Measurements from ENCODE around the gene SRRM4. TPM values are rescaled to one million over a fixed set of nuclear protein-coding genes. Genes with fewer than 3 reads are reported as not detected.
"Not testable (repeated sequence)": the region's sequence is repeated elsewhere in the genome, so short reads cannot be mapped to it uniquely, and the experiment has no call there.

The SRRM4 gene
- total RNA-seq: under 0.01 TPM in 1 of 2 replicates, not detected in the other
- not detected for polyA plus RNA-seq (2012)

- DNase-seq (ENCODE audit: low read depth): peak; percentile 10
Observed at GRCh38 chr12:118981285-118982211, at the start of gene SRRM4. TSS of gene SRRM4 (plus strand) at chr12:118981541. CDS start at chr12:118981883, 342 bp downstream.

- DNase-seq (ENCODE audit: low read depth): no peak
Observed at GRCh38 chr12:118946256-118946655, 35.1 kb upstream of the SRRM4 start.

GRCh38 chr12:118958520-118958919, 22.8 kb upstream of the SRRM4 start:
- DNase-seq (ENCODE audit: low read depth): no peak

GRCh38 chr12:118959348-118959747, 22.0 kb upstream of the SRRM4 start:
- DNase-seq (ENCODE audit: low read depth): no peak

DNA sequence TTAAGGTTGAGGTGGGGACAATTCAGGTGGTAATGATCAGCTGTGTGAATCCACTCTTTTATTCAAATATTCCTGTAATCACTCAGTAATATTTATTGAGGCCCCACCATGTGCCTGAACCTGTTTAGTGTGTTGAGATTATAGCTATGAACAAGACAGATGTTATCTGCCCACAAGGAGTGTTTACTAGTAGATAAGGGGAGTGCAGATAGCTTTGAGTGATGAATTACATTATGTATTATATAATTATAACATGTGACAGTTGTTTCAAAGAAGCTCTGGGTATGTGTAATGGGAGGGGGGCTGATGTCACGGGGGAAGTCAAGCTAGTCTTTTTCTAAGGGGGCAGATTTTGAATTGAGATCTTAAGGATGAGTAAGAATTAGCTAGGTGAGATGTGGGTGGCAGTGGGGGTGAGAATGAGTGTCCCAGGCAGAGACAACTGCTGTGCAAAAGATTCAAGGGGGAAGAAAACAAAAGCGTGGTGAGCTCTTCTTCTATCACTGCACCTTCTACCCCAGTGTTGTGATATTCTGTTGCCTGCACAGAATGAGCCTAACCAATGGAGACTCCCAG, 21.3 kb upstream of the SRRM4 start:
- DNase-seq (ENCODE audit: low read depth): no peak

GRCh38 chr12:118960865-118961264, 20.5 kb upstream of the SRRM4 start:
- no peak for DNase-seq (ENCODE audit: low read depth)

DNA sequence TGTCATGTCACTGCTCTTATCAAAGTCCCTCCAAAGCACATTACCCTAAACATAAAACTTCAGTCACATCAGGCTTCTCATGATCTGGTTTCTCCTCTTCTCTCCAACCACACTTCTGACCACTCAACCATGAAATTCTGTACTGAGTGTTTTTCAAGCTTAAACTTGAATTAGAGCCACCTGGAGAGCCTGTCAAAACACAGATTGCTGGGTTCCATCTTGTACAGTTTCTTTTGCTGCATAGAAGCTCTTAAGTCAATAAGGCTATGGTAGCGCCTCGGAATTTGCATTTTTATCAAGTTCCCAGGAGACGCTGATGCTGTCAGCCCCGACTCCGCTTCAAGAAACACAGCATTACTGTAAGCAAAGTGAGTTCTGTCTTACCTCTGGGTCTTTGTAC, 16.4 kb upstream of the SRRM4 start:
- no peak for DNase-seq (ENCODE audit: low read depth)

GRCh38 chr12:118970856-118971255, 10.5 kb upstream of the SRRM4 start:
- DNase-seq (ENCODE audit: low read depth): no peak

DNA sequence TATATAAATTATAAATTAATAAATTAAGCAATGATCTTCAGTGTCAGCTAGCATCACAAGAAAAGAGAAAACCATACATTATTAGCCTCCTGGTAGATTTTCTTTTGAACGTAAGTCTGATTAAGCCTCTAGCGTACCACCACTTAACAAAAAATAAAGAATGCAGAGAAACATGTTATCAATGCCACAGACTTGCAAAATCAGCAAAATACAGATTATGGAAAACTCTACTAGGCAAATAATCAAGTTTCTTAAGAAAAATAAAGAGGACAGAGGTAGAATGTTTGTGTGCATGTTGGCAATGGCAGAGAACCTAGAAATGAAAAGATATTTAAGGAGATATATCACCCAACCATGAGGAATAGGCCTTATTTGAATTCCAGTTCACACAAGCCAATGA, 8.4 kb upstream of the SRRM4 start:
- DNase-seq (ENCODE audit: low read depth): no peak

DNA sequence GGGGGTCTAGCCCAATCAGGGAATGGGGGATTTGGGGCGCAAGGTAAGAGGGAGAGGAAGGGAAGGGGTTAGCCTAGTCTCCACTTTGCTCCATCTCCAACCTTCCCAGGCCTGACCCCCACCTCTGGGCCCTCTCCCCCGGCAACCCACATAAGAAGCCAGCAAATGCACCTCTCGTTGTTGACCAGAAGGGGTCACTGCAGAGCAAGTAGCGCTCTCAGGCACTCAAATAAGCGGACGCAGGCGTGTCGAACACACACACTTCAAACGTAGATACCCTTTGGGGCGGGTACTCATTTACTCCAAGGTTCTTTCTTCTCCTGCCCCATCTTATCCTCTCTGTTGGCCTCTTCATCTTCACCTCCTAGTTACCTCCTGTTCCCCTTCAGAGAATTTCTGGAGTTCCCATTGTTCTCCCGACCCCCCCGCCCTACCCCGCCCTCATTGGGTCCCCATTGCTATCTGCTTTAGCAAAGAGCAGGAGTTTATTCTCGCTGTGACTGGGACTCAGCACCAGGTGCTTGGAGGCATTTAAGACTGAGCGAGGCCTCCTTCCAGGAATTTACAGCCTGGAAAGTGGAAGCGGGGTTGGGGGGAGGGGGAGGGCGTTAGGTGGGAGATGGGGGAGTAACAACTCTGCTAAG, 1.5 kb upstream of the SRRM4 start:
- DNase-seq (ENCODE audit: low read depth): peak; percentile 39

DNA sequence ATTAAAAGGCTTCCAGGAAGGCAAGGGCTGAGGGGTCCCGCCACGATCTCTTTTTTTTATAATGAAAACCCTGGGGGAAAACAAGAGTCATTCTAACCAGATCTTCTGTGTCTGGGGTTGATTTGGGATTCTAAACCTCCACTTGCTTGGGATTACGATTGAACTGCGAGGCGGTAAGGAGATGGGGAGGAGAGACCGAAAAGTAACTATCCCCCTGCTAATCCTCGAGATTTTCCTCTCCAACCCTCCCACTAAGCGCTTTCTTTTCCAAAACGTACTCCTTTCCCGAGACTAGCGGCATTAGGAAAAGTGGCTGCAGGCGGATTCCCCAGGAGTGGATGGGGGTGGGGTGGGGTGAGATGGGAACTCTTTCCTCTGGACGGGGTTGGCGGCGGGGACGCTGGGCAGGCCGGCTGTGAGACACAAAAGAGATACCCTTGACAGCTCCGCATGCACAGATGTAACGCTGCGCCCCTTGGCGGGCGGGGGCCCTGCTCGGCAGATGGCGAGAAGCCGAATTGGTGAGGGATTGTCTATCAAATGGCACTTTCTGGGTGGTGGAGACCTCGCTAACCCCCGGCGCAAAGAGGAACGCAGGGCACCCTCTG, 830 bp upstream of the SRRM4 start:
- DNase-seq (ENCODE audit: low read depth): no peak

DNA sequence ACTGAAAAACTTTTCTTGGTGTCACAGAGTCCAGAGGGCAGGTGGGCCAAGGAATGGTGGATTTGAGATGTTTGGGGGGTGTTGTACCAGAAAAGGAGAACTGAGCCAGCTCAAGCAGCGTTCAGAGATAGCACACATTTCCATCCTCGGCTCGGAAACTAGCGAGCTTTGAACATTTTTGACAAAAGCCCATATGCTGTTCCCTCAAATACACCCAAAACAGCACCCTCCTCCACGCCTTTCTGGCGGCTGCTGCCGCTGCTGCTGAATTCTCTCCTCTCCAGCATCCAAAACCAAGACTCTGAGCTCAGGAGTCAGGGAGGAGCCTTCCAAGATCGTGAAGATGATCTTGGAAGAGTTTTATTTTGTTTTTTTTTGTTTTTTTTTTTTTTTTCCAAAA, 961 bp downstream of the SRRM4 start:
- no peak for DNase-seq (ENCODE audit: low read depth)

DNA sequence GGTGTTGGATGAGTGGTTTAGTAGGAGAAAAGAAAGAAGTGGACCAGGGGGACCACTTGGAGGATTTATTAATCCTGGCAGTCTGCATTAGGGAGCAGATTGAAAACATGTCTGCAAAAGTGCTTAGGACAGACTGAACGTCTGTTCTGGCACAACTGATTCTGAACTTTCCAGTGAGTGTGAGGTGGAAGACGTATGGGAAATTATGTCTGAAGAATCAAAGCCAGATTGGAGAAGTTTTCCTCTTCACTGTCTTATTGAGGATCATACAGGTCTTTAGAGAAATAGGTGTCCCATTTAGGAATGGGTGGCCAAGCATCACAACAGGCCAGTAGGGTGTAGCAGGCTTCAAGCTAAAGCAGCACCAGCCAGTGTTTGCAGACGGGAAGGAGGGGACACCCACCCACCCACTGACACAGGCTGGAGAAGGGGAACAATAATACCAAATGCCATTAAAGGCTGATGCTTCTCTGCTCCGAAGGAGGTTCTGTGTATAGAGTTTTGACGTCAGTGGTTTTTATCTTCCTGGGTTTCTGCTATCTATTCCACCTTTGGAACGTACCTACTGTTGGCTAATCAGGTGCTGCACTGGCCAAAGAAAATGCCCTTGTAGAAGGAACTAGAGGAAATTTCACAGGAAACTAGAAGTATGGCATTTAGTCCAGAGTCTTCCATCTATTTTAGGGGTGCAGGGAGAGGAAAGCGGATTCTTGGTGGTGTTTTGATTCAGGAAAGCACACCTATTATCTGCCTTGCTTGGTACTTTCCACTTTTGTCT, 1.8 kb downstream of the SRRM4 start:
- no peak for DNase-seq (ENCODE audit: low read depth)

DNA sequence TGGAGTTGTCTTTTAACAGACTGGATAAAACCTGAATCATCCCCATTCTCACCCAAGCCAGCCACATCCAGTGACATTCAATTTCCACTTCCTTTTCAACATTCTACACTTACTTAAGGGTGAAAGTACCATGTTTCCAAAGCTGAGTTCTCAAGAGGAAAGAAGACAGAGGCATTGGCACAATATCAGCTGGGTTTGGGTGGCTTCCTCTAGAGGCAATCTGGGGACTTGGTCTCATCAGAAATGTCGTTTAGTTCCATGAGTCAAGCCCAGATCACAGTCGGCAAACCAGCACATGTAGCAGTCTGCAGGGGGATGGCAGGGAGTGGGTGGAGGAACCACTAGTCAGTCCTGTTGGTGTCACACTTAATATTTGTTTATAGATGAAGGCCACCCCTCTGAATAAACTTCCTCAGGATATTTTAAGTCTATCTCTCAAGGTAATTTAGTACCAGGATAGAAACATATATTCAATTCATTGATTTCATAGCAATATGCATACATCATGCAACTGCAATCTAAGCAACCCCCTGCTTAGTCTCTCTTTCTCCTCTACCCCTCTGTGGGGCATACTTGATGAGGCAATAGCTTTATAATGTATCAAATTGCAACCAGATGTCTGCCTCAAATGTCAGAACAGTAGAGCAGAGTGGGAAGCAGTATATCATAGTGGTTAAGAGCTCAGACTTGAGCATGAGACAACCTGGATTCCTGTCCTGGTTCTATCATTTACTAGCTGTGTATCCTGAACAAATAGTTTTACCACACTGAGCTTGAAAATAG, 3.0 kb downstream of the SRRM4 start:
- no peak for DNase-seq (ENCODE audit: low read depth)

DNA sequence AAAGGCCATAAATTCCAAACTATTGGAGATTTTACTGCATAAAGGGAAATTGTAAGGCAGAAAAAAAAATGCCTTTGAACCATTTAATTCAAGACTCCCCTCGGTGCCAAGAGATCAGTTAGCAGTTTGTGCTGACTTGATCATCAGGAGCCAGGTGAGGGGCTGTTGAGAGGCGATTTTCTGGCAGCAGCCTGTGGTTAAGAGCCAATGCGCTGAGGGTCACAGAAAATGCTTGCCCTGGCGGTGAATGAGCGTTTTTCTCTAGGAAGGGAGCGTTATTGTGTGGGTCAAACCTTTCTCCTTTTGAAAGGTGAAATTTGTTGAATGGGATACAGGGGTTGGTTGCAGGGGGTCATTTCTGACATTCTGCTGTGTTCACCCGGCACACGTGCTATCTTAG, 4.7 kb downstream of the SRRM4 start:
- DNase-seq (ENCODE audit: low read depth): no peak

GRCh38 chr12:118999107-118999506, 17.8 kb downstream of the SRRM4 start:
- no peak for DNase-seq (ENCODE audit: low read depth)

GRCh38 chr12:119005085-119005484, 23.7 kb downstream of the SRRM4 start:
- no peak for DNase-seq (ENCODE audit: low read depth)

- DNase-seq (ENCODE audit: low read depth): no peak
Observed at GRCh38 chr12:119005913-119006312, 24.6 kb downstream of the SRRM4 start.

GRCh38 chr12:119006746-119007145, 25.4 kb downstream of the SRRM4 start:
- DNase-seq (ENCODE audit: low read depth): no peak

DNA sequence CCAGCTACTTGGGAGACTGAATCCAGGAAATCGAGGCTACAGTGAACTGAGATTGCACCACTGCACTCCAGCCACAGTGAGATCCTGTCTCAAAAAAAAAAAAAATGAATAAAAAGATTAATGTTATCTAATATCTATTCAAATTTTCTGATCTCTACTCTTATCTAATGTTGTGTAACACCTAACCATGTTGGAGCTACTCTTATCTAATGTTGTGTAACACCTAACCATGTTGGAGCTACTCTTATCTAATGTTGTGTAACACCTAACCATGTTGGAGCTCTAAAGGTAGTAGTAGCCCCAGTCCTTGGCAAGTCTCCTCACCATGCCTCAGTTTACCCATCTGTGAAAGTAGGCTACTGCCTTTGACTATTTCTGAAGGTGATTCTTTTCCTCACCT, 26.9 kb downstream of the SRRM4 start:
- not testable (repeated sequence) for DNase-seq (ENCODE audit: low read depth)
